ENCODE results near the gene TRPM6. TPM values are rescaled to one million over a fixed set of nuclear protein-coding genes. Genes with fewer than 3 reads are reported as not detected.

TRPM6 gene
- total and polyA plus RNA-seq, 2 donors from 2014 or later = 1.3 to 2.0 TPM

DNA sequence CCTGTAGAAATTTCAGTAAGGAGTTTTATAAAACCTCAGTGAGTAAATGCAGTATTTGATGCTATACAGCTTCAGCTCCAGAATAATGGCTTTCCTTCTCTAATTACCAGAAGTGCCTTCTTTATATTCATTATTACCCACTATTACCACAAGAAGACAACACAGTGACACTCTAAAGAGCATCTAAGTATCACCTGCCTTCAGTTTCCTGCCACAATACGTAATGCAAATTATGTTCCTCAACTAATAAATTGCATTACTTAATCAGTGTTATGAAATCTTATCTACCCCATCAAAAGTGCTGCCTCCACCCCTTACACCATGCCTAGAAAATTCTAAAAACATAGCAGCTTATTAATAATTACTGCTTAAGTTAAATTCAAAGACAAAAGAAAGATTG is 91.9 kb downstream of the TRPM6 start:
- no peaks in the 10 kb centered on the region for H3K27me3 ChIP-seq (ENCODE audit: control insufficient read depth, insufficient read depth, low read length)
- no peak overlapping the region for H3K27ac ChIP-seq (ENCODE audit: low read depth in 2 of 2, low read length in 2 of 2)
- intact Hi-C loops (cut with DNase I) = no loop called here
- H3K4me3 ChIP-seq (ENCODE audit: low read length in 3 of 3) = no peak overlapping the region
- DNase-seq (no peak), FAIRE-seq (no peak)
- TF ChIP-seq, protein P1, sequence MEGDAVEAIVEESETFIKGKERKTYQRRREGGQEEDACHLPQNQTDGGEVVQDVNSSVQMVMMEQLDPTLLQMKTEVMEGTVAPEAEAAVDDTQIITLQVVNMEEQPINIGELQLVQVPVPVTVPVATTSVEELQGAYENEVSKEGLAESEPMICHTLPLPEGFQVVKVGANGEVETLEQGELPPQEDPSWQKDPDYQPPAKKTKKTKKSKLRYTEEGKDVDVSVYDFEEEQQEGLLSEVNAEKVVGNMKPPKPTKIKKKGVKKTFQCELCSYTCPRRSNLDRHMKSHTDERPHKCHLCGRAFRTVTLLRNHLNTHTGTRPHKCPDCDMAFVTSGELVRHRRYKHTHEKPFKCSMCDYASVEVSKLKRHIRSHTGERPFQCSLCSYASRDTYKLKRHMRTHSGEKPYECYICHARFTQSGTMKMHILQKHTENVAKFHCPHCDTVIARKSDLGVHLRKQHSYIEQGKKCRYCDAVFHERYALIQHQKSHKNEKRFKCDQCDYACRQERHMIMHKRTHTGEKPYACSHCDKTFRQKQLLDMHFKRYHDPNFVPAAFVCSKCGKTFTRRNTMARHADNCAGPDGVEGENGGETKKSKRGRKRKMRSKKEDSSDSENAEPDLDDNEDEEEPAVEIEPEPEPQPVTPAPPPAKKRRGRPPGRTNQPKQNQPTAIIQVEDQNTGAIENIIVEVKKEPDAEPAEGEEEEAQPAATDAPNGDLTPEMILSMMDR (IDR thresholded peaks at IDR 0.05; ENCODE audit: borderline replicate concordance, extremely low read depth, insufficient read depth) = no peak
- no peak overlapping the region for H3K9ac ChIP-seq (ENCODE audit: low read length in 3 of 3)
- no peaks in the 10 kb centered on the region for H3K4me1 ChIP-seq (ENCODE audit: control insufficient read depth in 2 of 3, insufficient read depth in 2 of 3, low read depth in 1 of 3, low read length in 3 of 3)
- H3K36me3 ChIP-seq (ENCODE audit: control insufficient read depth in 2 of 3, insufficient read depth in 3 of 3, low read length in 3 of 3) = no peaks in the 10 kb centered on the region
- no peaks in the 10 kb centered on the region for H3K9me3 ChIP-seq (ENCODE audit: control insufficient read depth in 2 of 3, insufficient read depth in 1 of 3, low read length in 3 of 3)

DNA sequence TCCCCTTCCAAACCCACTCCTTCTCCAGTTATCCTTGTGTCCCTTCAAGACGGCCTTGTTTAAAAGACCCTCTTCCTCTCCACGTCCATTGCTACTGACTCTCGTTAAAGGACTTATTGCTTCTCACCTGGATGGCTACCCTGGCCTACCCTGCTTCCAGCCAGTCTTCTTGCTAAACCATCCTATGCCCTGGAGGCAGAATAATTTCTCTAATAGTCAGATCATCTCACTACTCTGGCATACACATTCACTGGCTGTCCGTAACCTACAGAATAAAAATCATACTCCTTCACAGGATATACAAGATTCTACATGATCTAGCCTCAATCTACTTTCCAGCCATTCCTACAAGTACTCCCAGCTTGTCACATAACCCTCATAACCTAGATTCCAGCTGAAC is 92.6 kb downstream of the TRPM6 start:
- Histone ChIP-seq H3K36me3 (ENCODE audit: control insufficient read depth in 2 of 3, insufficient read depth in 3 of 3, low read length in 3 of 3) (no peaks in the 10 kb centered on the region), H3K9me3 (ENCODE audit: control insufficient read depth in 2 of 3, insufficient read depth in 1 of 3, low read length in 3 of 3) (no peaks in the 10 kb centered on the region), H3K9ac (ENCODE audit: low read length in 3 of 3) (no peak overlapping the region), H3K27ac (ENCODE audit: low read depth in 2 of 2, low read length in 2 of 2) (no peak overlapping the region), H3K4me3 (ENCODE audit: low read length in 3 of 3) (no peak overlapping the region), H3K27me3 (ENCODE audit: control insufficient read depth, insufficient read depth, low read length) (no peaks in the 10 kb centered on the region), H3K4me1 (ENCODE audit: control insufficient read depth in 2 of 3, insufficient read depth in 2 of 3, low read depth in 1 of 3, low read length in 3 of 3) (no peaks in the 10 kb centered on the region)
- intact Hi-C loops (cut with DNase I) = no loop called here
- FAIRE-seq (no peak), DNase-seq (no peak)
- TF ChIP-seq, protein P1 (IDR thresholded peaks at IDR 0.05; ENCODE audit: borderline replicate concordance, extremely low read depth, insufficient read depth) = no peak

DNA sequence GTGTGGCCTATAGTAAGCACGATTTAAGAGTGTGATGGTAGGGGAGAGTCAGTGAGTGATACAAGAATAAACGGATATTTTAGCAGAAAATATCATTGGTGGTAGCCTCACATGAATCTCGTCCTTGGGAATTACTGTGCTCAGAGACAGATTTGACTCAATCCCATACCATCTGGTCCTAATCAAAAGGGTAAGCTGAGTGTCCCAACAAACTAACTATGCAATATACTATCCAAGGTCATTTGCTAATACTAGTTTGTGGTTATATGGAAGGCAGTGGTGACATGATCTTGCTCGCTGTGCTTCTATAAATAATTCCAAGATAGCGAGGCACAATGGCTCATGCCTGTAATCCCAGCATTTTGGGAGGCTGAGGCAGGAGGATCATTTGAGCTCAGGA is 103.2 kb downstream of the TRPM6 start:
- intact Hi-C loops (cut with DNase I) = no loop called here
- TF ChIP-seq, protein P1 (IDR thresholded peaks at IDR 0.05; ENCODE audit: borderline replicate concordance, extremely low read depth, insufficient read depth) = no peak

DNA sequence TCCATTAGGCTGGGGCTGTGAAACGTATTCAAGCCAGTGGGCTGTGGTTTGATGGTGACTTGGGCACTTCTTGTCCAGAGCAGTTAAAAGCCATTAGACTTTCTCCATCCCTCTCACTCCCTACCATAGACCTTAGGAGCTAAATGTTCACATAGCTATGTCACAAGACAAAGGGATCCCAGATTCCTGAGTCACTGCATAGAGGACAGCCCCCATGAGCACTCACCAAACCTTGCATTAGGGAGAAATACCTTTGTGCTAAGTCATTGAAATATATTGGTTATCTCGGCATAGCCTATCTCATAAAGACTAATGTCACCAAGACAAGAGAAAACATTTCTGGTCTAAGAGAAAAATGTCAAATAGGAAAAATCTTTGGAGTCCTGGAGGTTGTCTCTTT is 104.3 kb downstream of the TRPM6 start:
- Histone ChIP-seq H3K27ac (ENCODE audit: low read depth in 2 of 2, low read length in 2 of 2) (no peak overlapping the region), H3K36me3 (ENCODE audit: control insufficient read depth in 2 of 3, insufficient read depth in 3 of 3, low read length in 3 of 3) (no peaks in the 10 kb centered on the region), H3K9ac (ENCODE audit: low read length in 3 of 3) (no peak overlapping the region), H3K4me1 (ENCODE audit: control insufficient read depth in 2 of 3, insufficient read depth in 2 of 3, low read depth in 1 of 3, low read length in 3 of 3) (no peaks in the 10 kb centered on the region), H3K27me3 (ENCODE audit: control insufficient read depth, insufficient read depth, low read length) (no peaks in the 10 kb centered on the region), H3K9me3 (ENCODE audit: control insufficient read depth in 2 of 3, insufficient read depth in 1 of 3, low read length in 3 of 3) (no peaks in the 10 kb centered on the region), H3K4me3 (ENCODE audit: low read length in 3 of 3) (no peak overlapping the region)
- intact Hi-C loops (cut with DNase I) = no loop called here
- TF ChIP-seq, protein P1 (IDR thresholded peaks at IDR 0.05; ENCODE audit: borderline replicate concordance, extremely low read depth, insufficient read depth) = no peak
- DNase-seq = no peak
- no peak for FAIRE-seq

More for the DNA sequence above, 103.2 kb downstream of the TRPM6 start:
- no peak for DNase-seq
- H3K9me3 ChIP-seq (ENCODE audit: control insufficient read depth in 2 of 3, insufficient read depth in 1 of 3, low read length in 3 of 3) = no peaks in the 10 kb centered on the region
- no peaks in the 10 kb centered on the region for H3K4me1 ChIP-seq (ENCODE audit: control insufficient read depth in 2 of 3, insufficient read depth in 2 of 3, low read depth in 1 of 3, low read length in 3 of 3)
- H3K9ac ChIP-seq (ENCODE audit: low read length in 3 of 3) = no peak overlapping the region
- FAIRE-seq = no peak
- no peak overlapping the region for H3K4me3 ChIP-seq (ENCODE audit: low read length in 3 of 3)
- no peak overlapping the region for H3K27ac ChIP-seq (ENCODE audit: low read depth in 2 of 2, low read length in 2 of 2)
- H3K27me3 ChIP-seq (ENCODE audit: control insufficient read depth, insufficient read depth, low read length) = no peaks in the 10 kb centered on the region
- no peaks in the 10 kb centered on the region for H3K36me3 ChIP-seq (ENCODE audit: control insufficient read depth in 2 of 3, insufficient read depth in 3 of 3, low read length in 3 of 3)
